ENCODE measurements around the gene OLIG2.
A peak's percentile ranks its signal among the peaks of the same experiment; 100 is the strongest.

The OLIG2 gene

DNA sequence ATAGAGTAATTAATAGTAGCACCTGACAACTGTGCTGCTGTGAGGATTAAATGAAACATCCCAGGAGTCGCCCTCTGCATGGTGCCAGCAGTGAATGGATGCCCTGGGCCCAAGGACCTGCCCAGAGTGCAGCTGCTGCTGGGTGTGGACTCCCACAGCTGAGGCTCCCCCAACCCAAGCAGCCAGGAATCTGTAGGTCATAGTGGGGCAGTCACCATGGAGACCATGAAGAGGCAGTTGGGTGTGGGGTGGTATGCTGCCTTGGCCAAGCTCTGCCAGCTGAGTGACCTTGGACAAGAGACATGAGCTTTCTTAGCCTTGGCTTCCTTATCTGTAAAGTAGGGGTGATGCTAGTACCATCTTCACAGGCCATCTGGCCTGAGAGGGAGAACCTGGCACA lies 9.4 kb downstream of the OLIG2 start:
- Mint-ChIP-seq H3K4me3 (no peak overlapping the region), H3K9me3 (no peaks in the 10 kb centered on the region), H3K4me1 (peaks cover 11% of the 10 kb centered on the region), H3K27me3 (peaks cover 34% of the 10 kb centered on the region), H3K27ac (no peak overlapping the region), H3K36me3 (ENCODE audit: low read depth) (no peaks in the 10 kb centered on the region)
- ATAC-seq = no peak
- no peak for DNase-seq

DNA sequence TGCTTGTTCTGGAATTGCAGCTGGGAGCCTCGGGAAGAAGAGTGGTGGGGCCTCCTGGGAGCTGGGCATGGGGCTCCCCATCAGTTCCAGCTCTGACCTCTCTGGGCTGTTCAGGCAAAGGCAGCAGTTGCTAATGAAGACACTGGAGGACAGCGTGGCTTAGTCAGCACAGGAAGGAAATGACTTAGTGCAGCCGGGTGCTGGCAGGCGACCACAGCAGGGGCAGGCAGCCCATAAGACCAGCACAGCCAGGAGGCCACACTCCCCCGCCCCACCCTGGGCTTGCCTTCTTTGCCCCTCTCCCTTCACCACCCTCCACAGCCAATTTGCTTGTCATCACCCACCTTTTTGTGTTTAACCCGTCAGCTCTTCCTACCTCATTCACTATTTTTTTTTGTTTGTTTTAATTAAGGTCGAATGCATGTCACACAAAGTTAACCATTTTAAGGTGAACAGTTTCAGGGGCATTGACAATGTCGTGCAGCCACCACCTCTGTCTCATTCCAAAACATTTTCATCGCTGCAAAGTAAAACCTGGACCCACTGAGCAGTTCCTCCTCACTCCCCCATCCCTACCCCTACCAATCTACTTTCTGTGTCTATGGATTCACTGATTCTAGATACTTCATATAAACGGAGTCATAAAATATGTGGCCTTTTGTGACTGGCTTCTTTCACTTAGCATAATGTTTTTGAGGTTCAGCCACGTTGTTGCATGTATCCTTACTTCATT lies 10.9 kb downstream of the OLIG2 start:
- no peak overlapping the region for H3K4me3 Mint-ChIP-seq
- H3K36me3 Mint-ChIP-seq (ENCODE audit: low read depth) = no peaks in the 10 kb centered on the region
- peaks cover 34% of the 10 kb centered on the region for H3K27me3 Mint-ChIP-seq
- H3K27ac Mint-ChIP-seq = no peak overlapping the region
- peak; percentile 87 for ATAC-seq
- peak; percentile 18 for DNase-seq
- peaks cover 11% of the 10 kb centered on the region for H3K4me1 Mint-ChIP-seq
- no peaks in the 10 kb centered on the region for H3K9me3 Mint-ChIP-seq

DNA sequence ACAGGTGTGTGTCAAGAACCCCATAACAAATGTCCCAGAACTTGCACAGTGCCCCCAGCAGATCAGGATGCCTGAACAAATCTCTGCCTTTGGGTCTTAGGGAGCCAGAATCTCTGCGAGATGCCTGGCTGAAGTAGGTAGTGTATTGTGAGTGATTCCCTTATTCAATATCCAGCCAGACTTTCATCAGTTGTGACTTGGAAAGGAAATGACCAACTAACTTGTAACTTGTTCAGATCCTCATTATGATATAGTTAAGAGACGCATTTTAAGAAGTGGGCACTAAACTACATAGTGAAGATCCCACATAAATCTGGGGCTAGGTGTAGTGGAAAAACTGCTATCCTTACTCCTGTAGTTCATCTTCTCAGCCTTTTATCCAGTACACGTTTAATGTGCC lies 11.8 kb downstream of the OLIG2 start:
- ATAC-seq (no peak), DNase-seq (no peak)
- Mint-ChIP-seq H3K4me3 (no peak overlapping the region), H3K27ac (no peak overlapping the region), H3K9me3 (no peaks in the 10 kb centered on the region), H3K36me3 (ENCODE audit: low read depth) (no peaks in the 10 kb centered on the region), H3K27me3 (peaks cover 32% of the 10 kb centered on the region), H3K4me1 (peaks cover 11% of the 10 kb centered on the region)

DNA sequence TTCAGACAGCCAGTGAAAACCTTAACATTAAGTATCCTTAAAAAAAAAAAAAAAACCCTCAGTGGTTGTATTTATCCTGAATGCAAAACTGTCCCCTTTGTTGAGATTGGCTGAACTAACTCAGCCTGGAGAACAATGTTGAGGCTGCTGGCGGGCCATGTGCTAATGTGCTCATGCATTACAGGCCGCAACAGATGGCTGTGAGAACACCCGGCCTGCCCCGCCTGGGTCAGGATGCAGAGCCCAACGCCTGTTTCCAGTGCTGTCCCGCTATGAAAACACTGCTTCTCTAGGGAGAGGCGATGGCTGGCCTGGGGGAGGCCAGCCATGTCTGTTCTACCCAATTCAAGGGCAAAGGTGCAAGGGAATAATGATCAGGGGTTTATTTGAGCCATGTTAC lies 13.8 kb downstream of the OLIG2 start:
- no peak overlapping the region for H3K27ac Mint-ChIP-seq
- ATAC-seq (no peak), DNase-seq (no peak)
- H3K4me1 Mint-ChIP-seq = peaks cover 11% of the 10 kb centered on the region
- no peaks in the 10 kb centered on the region for H3K9me3 Mint-ChIP-seq
- H3K4me3 Mint-ChIP-seq = no peak overlapping the region
- peaks cover 40% of the 10 kb centered on the region for H3K27me3 Mint-ChIP-seq
- H3K36me3 Mint-ChIP-seq (ENCODE audit: low read depth) = no peaks in the 10 kb centered on the region

DNA sequence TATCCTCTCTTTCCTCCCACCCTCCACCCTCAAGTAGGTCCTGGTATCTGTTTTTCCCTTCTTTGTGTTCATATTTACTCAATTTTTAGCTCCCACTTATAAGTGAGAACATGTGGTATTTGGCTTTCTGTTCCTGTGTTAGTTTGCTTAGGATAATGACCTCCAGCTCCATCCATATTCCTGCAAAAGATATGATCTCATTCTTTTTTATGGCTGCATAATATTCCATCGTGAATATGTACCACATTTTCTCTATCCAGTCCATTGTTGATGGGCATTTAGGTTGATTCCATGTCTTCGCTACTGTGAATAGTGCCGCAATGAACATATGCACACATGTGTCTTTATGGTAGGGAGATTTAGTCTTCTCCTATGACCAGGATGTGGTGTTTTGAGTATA lies 14.5 kb downstream of the OLIG2 start:
- Mint-ChIP-seq H3K36me3 (ENCODE audit: low read depth) (no peaks in the 10 kb centered on the region), H3K27me3 (peaks cover 38% of the 10 kb centered on the region), H3K27ac (no peak overlapping the region), H3K4me3 (no peak overlapping the region), H3K4me1 (peaks cover 10% of the 10 kb centered on the region), H3K9me3 (no peaks in the 10 kb centered on the region)
- ATAC-seq (no peak), DNase-seq (no peak)

DNA sequence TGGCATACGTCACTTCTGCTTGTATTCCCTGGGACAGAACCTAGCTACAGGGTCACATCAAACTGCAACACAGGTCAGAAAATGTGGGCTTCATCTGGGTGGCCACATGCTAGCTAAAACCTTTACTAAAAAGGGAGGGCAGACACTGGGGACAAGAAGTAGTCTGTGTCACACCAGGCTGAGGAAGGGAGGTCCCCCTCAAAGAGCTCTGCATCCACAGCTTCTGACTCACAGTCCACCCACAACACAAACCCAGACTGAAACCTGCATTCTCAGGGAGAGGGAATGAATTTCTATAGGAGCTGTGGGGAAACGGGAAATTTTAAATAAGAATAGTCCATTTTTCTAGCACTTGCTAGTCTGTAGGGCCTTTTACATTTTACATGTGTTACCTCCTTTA lies 16.2 kb downstream of the OLIG2 start:
- no peak overlapping the region for H3K4me3 Mint-ChIP-seq
- H3K9me3 Mint-ChIP-seq = no peaks in the 10 kb centered on the region
- ATAC-seq = no peak
- no peaks in the 10 kb centered on the region for H3K36me3 Mint-ChIP-seq (ENCODE audit: low read depth)
- peaks cover 42% of the 10 kb centered on the region for H3K27me3 Mint-ChIP-seq
- DNase-seq = no peak
- no peak overlapping the region for H3K27ac Mint-ChIP-seq
- peaks cover 2% of the 10 kb centered on the region for H3K4me1 Mint-ChIP-seq

DNA sequence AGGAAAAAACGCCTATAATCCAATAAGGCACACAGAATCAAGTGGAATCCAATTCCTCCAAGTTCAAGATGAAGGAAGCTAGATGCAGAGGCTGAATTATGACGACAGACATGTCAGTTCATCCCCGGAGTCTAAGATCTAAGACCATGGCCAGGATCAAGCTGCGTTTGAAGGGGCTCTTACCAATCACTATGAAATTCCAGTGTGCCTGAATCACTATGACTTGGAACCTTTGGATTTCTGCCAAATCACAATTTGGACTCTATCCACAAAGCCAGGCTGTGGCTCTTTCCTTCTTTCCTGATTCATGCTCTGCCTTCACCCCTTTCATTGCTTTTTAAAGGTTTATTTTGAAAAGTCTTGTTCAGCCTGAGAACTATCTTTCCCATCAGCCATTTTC lies 17.1 kb downstream of the OLIG2 start:
- no peaks in the 10 kb centered on the region for H3K36me3 Mint-ChIP-seq (ENCODE audit: low read depth)
- DNase-seq (no peak), ATAC-seq (no peak)
- peaks cover 42% of the 10 kb centered on the region for H3K27me3 Mint-ChIP-seq
- no peaks in the 10 kb centered on the region for H3K4me1 Mint-ChIP-seq
- H3K9me3 Mint-ChIP-seq = no peaks in the 10 kb centered on the region
- no peak overlapping the region for H3K4me3 Mint-ChIP-seq
- H3K27ac Mint-ChIP-seq = no peak overlapping the region

DNA sequence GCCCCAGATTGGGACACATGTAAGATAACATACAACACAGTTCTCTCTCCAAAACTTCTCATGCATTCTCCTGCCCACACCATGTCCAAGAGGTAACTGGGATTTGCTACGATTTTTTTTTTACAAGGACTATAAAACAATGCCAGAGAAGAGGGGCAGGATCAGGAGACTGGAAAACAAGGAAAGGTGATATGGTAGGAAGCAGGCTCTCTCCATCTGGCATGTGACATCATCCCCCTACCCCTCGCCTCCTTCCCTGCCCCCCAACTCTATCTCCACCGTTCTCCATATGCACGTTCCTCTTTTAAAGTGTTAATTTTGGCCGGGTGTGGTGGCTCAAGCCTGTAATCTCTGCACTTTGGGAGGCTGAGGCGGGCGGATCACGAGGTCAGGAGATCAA lies 20.7 kb downstream of the OLIG2 start:
- Mint-ChIP-seq H3K4me3 (no peak overlapping the region), H3K27ac (no peak overlapping the region), H3K9me3 (no peaks in the 10 kb centered on the region), H3K27me3 (peaks cover 31% of the 10 kb centered on the region), H3K4me1 (no peaks in the 10 kb centered on the region), H3K36me3 (ENCODE audit: low read depth) (no peaks in the 10 kb centered on the region)
- ATAC-seq (no peak), DNase-seq (no peak)

DNA sequence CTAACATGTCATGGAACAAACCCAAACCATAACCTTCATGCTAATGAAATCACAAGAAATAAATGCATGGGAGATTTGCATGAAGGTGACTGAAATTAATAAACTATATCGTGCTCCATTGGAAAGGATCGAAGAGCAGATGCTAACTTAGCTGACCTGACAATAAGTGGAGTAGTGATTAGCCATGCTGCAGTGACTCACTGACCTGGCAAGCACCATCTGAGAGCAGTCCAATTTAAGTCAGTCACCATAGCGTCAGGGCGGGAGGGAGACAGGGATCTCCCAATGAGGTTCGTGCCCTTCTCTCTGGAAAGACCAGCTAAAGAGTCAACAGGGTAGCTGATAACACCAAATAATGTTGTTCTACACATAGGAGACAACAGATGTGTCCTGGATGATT lies 21.5 kb downstream of the OLIG2 start:
- DNase-seq (no peak), ATAC-seq (no peak)
- peaks cover 25% of the 10 kb centered on the region for H3K27me3 Mint-ChIP-seq
- H3K36me3 Mint-ChIP-seq (ENCODE audit: low read depth) = no peaks in the 10 kb centered on the region
- no peaks in the 10 kb centered on the region for H3K9me3 Mint-ChIP-seq
- H3K4me3 Mint-ChIP-seq = no peak overlapping the region
- H3K27ac Mint-ChIP-seq = no peak overlapping the region
- no peaks in the 10 kb centered on the region for H3K4me1 Mint-ChIP-seq

DNA sequence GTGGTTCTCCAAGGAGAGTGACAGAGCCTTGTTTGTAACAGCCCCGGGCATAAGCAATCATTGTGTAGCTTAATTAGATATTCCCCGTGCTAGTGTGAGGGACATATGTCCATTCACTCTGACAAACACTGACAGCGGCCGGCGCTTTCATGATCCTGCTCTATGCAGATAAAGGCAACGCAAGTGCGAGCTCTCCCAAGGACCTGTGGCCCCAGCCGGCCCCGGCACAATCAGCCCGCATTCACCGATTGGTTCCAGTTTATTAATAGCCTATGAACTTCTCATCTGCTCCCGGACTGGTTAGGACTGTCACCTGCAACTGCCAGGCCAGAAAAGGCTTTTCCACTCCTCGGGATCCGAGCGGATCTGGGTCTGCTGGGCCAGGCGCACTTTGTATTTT lies 26.2 kb downstream of the OLIG2 start:
- H3K27ac Mint-ChIP-seq = no peak overlapping the region
- no peaks in the 10 kb centered on the region for H3K4me1 Mint-ChIP-seq
- no peak overlapping the region for H3K4me3 Mint-ChIP-seq
- H3K27me3 Mint-ChIP-seq = no peaks in the 10 kb centered on the region
- ATAC-seq = no peak
- no peaks in the 10 kb centered on the region for H3K9me3 Mint-ChIP-seq
- DNase-seq = no peak
- no peaks in the 10 kb centered on the region for H3K36me3 Mint-ChIP-seq (ENCODE audit: low read depth)

DNA sequence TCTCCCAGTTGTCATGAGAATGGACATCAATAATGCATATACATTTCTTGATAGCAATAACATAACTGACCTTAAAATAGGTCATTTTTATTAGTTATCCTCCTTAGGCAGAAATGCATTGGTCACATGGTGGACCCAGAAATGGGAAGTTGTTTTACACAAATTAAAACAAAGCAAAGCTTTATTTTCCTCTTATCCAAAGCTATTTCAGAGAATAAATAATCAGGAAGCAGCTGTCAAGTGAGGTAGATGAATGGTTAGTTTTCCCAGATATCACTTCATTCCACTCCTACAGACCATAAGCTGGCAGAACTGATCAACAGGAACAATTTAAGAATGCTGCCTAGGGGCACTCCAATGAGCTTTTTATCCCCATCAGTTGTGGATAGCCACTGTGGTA lies 28.2 kb downstream of the OLIG2 start:
- no peaks in the 10 kb centered on the region for H3K36me3 Mint-ChIP-seq (ENCODE audit: low read depth)
- no peak overlapping the region for H3K27ac Mint-ChIP-seq
- H3K4me1 Mint-ChIP-seq = no peaks in the 10 kb centered on the region
- no peaks in the 10 kb centered on the region for H3K9me3 Mint-ChIP-seq
- H3K27me3 Mint-ChIP-seq = no peaks in the 10 kb centered on the region
- DNase-seq (no peak), ATAC-seq (no peak)
- H3K4me3 Mint-ChIP-seq = no peak overlapping the region

DNA sequence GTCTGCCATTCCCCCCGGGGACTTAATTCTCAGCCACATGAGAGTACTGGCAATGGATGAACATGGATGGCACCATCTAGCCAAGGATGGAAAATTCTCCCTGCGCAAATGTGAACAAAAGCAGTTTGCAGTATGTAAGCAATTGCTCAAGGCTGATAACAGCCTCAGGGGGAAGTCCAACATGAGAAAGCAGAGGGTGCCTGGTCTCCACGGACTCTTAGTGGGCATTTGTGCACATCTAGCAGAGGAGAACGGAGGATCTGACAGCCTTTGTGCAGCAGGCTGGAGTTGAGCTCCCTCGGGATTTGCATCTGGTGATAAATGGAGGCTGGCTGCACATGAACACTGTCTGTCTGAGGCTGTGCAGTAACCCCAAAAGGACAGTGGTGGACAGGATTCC lies 30.3 kb downstream of the OLIG2 start:
- Mint-ChIP-seq H3K4me1 (no peaks in the 10 kb centered on the region), H3K36me3 (ENCODE audit: low read depth) (no peaks in the 10 kb centered on the region), H3K27ac (no peak overlapping the region), H3K27me3 (peaks cover 6% of the 10 kb centered on the region), H3K4me3 (no peak overlapping the region), H3K9me3 (no peaks in the 10 kb centered on the region)
- no peak for ATAC-seq
- DNase-seq = no peak

DNA sequence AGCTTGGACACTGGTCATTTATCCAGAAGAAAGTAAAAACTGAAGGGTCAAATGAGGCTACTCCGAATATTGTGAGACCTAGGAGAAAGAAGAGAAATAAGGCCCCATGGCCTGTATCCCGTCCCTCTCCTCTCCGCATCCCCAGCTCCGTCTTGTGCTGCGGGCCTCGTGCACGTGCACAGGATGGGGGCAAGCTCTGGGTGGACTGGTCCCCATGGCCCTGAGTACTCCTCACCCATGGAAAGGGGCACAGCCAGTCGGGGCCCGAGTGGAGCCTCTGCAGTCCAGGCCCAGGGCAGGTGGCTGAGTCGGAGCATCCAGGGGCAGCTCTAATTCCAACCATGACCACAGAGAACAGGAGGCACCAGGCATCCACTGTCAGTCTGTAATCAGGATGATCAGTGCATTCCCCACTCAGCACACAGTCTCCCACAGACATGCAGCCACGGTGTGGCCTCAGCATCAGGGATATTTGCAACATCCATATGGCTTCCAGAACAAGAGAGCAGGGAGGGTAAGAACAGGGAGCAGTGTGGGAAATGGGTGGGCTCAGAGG lies 31.7 kb downstream of the OLIG2 start:
- Mint-ChIP-seq H3K27ac (no peak overlapping the region), H3K4me1 (no peaks in the 10 kb centered on the region), H3K27me3 (peaks cover 8% of the 10 kb centered on the region), H3K4me3 (no peak overlapping the region), H3K36me3 (ENCODE audit: low read depth) (no peaks in the 10 kb centered on the region), H3K9me3 (no peaks in the 10 kb centered on the region)
- ATAC-seq (no peak), DNase-seq (no peak)

DNA sequence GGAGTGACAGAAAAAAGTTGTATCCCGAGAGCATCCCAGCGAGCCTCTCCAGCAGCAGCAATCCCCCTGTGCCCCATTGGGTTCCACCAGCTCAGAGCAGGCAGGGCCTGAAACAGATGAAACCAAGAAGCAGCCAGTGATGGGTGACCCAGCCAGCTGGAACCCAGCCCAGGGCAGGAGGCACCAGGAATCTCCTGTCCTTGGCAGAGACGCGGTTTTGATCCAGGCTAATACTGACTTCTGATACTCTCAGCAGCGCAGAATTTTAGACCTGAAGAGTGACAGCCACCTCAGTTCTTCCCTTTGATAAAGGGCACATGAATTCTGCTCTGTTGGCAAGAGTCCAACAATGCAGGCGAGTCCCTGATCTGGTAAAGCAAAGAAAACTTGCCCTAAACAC lies 32.8 kb downstream of the OLIG2 start:
- H3K9me3 Mint-ChIP-seq = no peaks in the 10 kb centered on the region
- H3K36me3 Mint-ChIP-seq (ENCODE audit: low read depth) = no peaks in the 10 kb centered on the region
- H3K4me1 Mint-ChIP-seq = no peaks in the 10 kb centered on the region
- DNase-seq (no peak), ATAC-seq (no peak)
- no peak overlapping the region for H3K27ac Mint-ChIP-seq
- H3K4me3 Mint-ChIP-seq = no peak overlapping the region
- peaks cover 10% of the 10 kb centered on the region for H3K27me3 Mint-ChIP-seq

DNA sequence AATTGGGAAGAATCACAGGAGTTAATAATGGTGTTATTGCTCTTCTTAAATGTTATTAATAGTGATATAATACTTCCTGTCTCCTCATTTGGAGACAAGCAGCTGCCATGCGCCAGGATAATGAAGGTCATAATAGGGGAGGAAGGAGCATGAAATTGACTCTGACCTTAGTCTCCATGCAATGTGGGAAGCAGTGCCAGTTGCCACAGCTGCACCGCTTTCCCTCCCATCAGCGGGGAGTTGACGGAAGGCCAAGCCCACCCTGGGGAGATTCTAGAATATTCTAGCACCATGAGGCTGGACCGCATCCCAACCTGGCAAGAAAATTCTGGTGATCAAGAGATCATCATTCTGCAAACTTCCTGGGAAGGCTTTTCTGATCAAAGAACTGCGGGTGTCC lies 33.2 kb downstream of the OLIG2 start:
- ATAC-seq (no peak), DNase-seq (no peak)
- no peaks in the 10 kb centered on the region for H3K36me3 Mint-ChIP-seq (ENCODE audit: low read depth)
- H3K4me3 Mint-ChIP-seq = no peak overlapping the region
- no peaks in the 10 kb centered on the region for H3K4me1 Mint-ChIP-seq
- no peaks in the 10 kb centered on the region for H3K9me3 Mint-ChIP-seq
- H3K27me3 Mint-ChIP-seq = peaks cover 10% of the 10 kb centered on the region
- H3K27ac Mint-ChIP-seq = no peak overlapping the region

DNA sequence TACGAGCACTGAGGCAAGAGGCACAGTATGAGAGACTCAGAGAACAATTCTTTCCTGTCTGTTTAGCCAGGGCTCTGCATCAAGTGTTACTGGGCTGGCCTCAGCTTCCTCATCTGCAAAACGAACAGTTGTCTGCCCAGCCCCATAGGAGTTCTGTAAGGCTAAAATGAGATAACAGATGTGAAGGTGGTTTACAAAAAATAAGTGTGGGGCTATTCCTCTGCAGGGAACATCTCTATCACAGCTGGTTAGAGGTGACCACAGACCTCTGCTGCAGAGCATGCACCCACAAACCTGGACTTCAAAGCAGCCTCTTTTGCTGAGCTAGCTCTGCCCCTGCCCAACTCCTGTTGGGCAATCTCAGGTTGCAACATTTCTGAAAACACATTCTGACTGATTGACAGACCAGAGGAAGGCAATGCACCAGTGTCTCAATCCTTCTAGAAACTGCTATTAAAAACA lies 33.7 kb downstream of the OLIG2 start:
- no peak for ATAC-seq
- Mint-ChIP-seq H3K4me3 (no peak overlapping the region), H3K4me1 (no peaks in the 10 kb centered on the region), H3K36me3 (ENCODE audit: low read depth) (no peaks in the 10 kb centered on the region), H3K27me3 (peaks cover 10% of the 10 kb centered on the region), H3K9me3 (no peaks in the 10 kb centered on the region), H3K27ac (no peak overlapping the region)
- DNase-seq = no peak

Measured in activated naive CD8-positive, alpha-beta T cell treated with anti-CD3 and anti-CD28 coated beads, Interleukin-2, amount 50 U/mL, for 24 hours (primary cell).